HepG2 (cell line): ENCODE measurements around the gene EXTL1. TPM values are rescaled to one million over a fixed set of nuclear protein-coding genes. Genes with fewer than 3 reads are reported as not detected.

Experiments
- AFF4 ChIP-seq: sonication (generic); formaldehyde crosslinking; IDR thresholded peaks from 2 replicates; pipeline ENCODE4 v1.4.0; 2020; ENCODE audit warnings: missing genetic modification reagents
- ETV6 ChIP-seq: sonication (generic); formaldehyde crosslinking; conservative IDR thresholded peaks from 2 replicates; pipeline ENCODE4 v1.4.0; 2020; ENCODE audit warnings: missing genetic modification reagents
- IRF9 ChIP-seq: sonication (generic); formaldehyde crosslinking; IDR thresholded peaks from 2 replicates; pipeline ENCODE4 v1.8.0; 2022; ENCODE audit warnings: missing genetic modification reagents, mild to moderate bottlenecking, borderline replicate concordance
- SMAD1 ChIP-seq: sonication (generic); formaldehyde crosslinking; IDR thresholded peaks from 2 replicates; pipeline ENCODE4 v1.4.0; 2020; ENCODE audit warnings: missing genetic modification reagents, low read depth, mild to moderate bottlenecking, borderline replicate concordance
- STAT6 ChIP-seq: sonication (generic); formaldehyde crosslinking; IDR thresholded peaks from 2 replicates; pipeline ENCODE4 v1.4.0; 2020; ENCODE audit warnings: missing genetic modification reagents, mild to moderate bottlenecking, borderline replicate concordance
- ZBTB21 ChIP-seq: sonication (generic); formaldehyde crosslinking; IDR thresholded peaks from 2 replicates; pipeline ENCODE4 v1.4.0; 2020; ENCODE audit warnings: missing genetic modification reagents
- ZBTB49 ChIP-seq: sonication (generic); formaldehyde crosslinking; IDR thresholded peaks from 2 replicates; pipeline ENCODE4 v1.4.0; 2020; ENCODE audit warnings: missing genetic modification reagents, borderline replicate concordance
- ZIK1 ChIP-seq: sonication (generic); formaldehyde crosslinking; IDR thresholded peaks from 2 replicates; pipeline ENCODE4 v1.5.0; 2020; ENCODE audit warnings: mild to moderate bottlenecking, low read depth, missing genetic modification reagents, borderline replicate concordance
- ZNF232 ChIP-seq: sonication (generic); formaldehyde crosslinking; IDR thresholded peaks from 2 replicates; pipeline ENCODE4 v1.4.0; 2020; ENCODE audit warnings: missing genetic modification reagents, borderline replicate concordance
- ZNF414 ChIP-seq: sonication (generic); formaldehyde crosslinking; IDR thresholded peaks from 2 replicates; pipeline ENCODE4 v1.5.0; 2020; ENCODE audit warnings: missing genetic modification reagents
- polyA plus RNA-seq, 8 experiments: library from polyadenylated mRNA; depleted of rRNA in 3 of 8; stranded (reverse) in 7 of 8; unstranded in 1 of 8; fragments of >200 nt; fragmentation: Illumina TruSeq in 4 of 8; extraction: Trizol in 4 of 8; gene quantifications; 2 replicates each; pipeline versions ENCODE4 v1.2.1 to v1.2.3, GENCODE V29; 2011 to 2016; ENCODE audit warnings: low read depth in 4 of 8, missing spikeins in 1 of 8, mixed read lengths in 1 of 8; ENCODE audit not compliant: insufficient read depth in 1 of 8
- total RNA-seq, 5 experiments: library from RNA; depleted of rRNA; stranded (reverse); fragments of >200 nt; fragmentation: Illumina TruSeq; extraction: Trizol; gene quantifications; 2 replicates each; pipeline ENCODE4 v1.2.3, GENCODE V29; 2016; ENCODE audit warnings: low read depth in 1 of 5
- TF ChIP-seq, protein P1 (sequence below): sonication (generic); formaldehyde crosslinking; IDR thresholded peaks from 2 replicates; pipeline ENCODE4 v1.4.0; 2020; ENCODE audit warnings: missing genetic modification reagents
- TF ChIP-seq, protein P2 (sequence below): sonication (generic); formaldehyde crosslinking; IDR thresholded peaks from 2 replicates; pipeline ENCODE4 v1.8.1; 2023; ENCODE audit warnings: mild to moderate bottlenecking, missing genetic modification reagents, borderline replicate concordance

The EXTL1 gene
- total and polyA plus RNA-seq, 2 of the 13 experiments (the other 11 are each of a cell fraction or from before 2014, with no cell fraction given): 0.35 to 1.0 TPM

DNA sequence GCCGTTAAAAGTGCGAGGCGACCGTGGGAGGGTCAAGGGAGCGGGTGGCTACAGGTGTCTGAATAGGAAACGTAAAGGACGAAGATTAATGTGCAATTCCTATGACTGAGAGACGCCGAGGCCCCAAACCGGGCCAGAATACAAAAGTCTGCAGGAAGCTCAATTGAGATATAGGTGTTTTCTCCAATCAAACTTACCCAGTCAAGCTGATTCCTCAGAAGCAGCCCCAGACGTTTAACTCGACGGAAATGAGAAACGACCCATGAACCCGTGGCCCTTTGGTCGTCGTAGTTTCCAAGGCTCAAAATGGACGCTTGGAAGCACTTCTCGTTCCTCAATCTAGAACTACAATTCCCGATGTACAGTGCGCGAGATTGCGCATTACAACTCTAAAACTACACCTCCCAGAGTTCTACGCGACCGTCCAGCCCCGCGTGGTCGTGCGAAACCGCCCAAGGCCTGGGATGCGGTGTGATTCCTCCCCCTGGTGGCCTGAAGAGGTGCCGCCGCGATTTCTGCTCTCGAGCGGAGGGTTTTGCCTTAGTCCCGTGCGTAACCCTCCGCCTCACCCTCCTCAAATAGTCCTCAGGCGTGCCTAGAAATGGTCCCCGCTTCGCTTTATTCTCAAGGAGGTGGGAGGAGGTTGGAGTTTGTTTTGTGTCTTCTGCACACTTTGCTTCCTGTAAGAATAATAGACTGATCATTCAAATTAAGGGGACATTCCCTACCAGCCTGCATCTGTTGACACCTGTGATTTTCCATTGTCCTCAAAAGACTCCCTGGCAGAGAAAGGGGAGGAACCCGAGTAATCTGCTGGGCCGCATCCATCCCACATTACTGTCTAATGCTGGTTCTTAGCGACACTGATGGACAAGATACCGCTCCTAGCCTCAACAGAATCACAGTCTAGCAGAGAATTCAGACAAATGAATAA is 23.5 kb upstream of the EXTL1 start, which contains the start of gene PAFAH2 (continued):
- TF ChIP-seq STAT6 (CRISPR knock-in tag): peak; percentile 83; the same call in 1 of the 2 replicates
- TF ChIP-seq ETV6 (CRISPR knock-in tag): peak; percentile 94
- peak; percentile 83; the same call in 1 of the 2 replicates for TF ChIP-seq AFF4 (CRISPR knock-in tag)
- TF ChIP-seq, protein P1, sequence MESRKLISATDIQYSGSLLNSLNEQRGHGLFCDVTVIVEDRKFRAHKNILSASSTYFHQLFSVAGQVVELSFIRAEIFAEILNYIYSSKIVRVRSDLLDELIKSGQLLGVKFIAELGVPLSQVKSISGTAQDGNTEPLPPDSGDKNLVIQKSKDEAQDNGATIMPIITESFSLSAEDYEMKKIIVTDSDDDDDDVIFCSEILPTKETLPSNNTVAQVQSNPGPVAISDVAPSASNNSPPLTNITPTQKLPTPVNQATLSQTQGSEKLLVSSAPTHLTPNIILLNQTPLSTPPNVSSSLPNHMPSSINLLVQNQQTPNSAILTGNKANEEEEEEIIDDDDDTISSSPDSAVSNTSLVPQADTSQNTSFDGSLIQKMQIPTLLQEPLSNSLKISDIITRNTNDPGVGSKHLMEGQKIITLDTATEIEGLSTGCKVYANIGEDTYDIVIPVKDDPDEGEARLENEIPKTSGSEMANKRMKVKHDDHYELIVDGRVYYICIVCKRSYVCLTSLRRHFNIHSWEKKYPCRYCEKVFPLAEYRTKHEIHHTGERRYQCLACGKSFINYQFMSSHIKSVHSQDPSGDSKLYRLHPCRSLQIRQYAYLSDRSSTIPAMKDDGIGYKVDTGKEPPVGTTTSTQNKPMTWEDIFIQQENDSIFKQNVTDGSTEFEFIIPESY (CRISPR knock-in tag): peak; percentile 93
- TF ChIP-seq, protein P2, sequence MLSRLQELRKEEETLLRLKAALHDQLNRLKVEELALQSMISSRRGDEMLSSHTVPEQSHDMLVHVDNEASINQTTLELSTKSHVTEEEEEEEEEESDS (CRISPR knock-in tag): 0 out of 2 replicates have a peak, but pooled peaks have one; percentile 34
- peak; percentile 76 for TF ChIP-seq ZNF232
- no peak; the same call in 1 of the 2 replicates for TF ChIP-seq ZBTB49 (CRISPR knock-in tag)
- TF ChIP-seq IRF9: peak; percentile 91; the same call in 1 of the 2 replicates
- no peak; the same call in 1 of the 2 replicates for TF ChIP-seq ZNF414
- TF ChIP-seq ZBTB21 (CRISPR knock-in tag): no peak; the same call in 1 of the 2 replicates
- TF ChIP-seq SMAD1 (CRISPR knock-in tag): 0 out of 2 replicates have a peak, but pooled peaks have one; percentile 56
- TF ChIP-seq ZIK1 (CRISPR knock-in tag): peak; percentile 53; the same call in 1 of the 2 replicates
